Measurements from ENCODE around the gene SLC25A28.

Gene SLC25A28

GRCh38 chr10:99647601-99648151 is 27.4 kb upstream of the SLC25A28 start:
- no peak for TF ChIP-seq CTCF (IDR thresholded peaks at IDR 0.05; ENCODE audit: low read depth, low read length)
- DNase-seq (ENCODE audit: low read depth in 2 of 2): no peak
- H3K4me3 ChIP-seq (replicated peaks in 1 of 2; ENCODE audit: low read depth in 2 of 2, low read length in 2 of 2): no peak overlapping the region

- no peak for TF ChIP-seq CTCF (IDR thresholded peaks at IDR 0.05; ENCODE audit: low read depth, low read length)
- no peak overlapping the region for H3K4me3 ChIP-seq (replicated peaks in 1 of 2; ENCODE audit: low read depth in 2 of 2, low read length in 2 of 2)
- DNase-seq (ENCODE audit: low read depth in 2 of 2): no peak
These were observed 13.6 kb upstream of the SLC25A28 start for GRCh38 chr10:99633832-99634231.

GRCh38 chr10:99631496-99631895 is 11.3 kb upstream of the SLC25A28 start:
- no peak overlapping the region for H3K4me3 ChIP-seq (replicated peaks in 1 of 2; ENCODE audit: low read depth in 2 of 2, low read length in 2 of 2)
- no peak for TF ChIP-seq CTCF (IDR thresholded peaks at IDR 0.05; ENCODE audit: low read depth, low read length)
- DNase-seq (ENCODE audit: low read depth in 2 of 2): peak in 1 of 2 donors; percentile 56

GRCh38 chr10:99630991-99631390 is 10.8 kb upstream of the SLC25A28 start:
- DNase-seq (ENCODE audit: low read depth in 2 of 2): peak; percentile 50 to 58
- TF ChIP-seq CTCF (IDR thresholded peaks at IDR 0.05; ENCODE audit: low read depth, low read length): no peak

GRCh38 chr10:99630433-99630832 is 10.2 kb upstream of the SLC25A28 start:
- H3K4me3 ChIP-seq (replicated peaks in 1 of 2; ENCODE audit: low read depth in 2 of 2, low read length in 2 of 2): no peak overlapping the region
- DNase-seq (ENCODE audit: low read depth in 2 of 2): peak; percentile 69 to 76
- peak; percentile 25 for TF ChIP-seq CTCF (IDR thresholded peaks at IDR 0.05; ENCODE audit: low read depth, low read length)

More at GRCh38 chr10:99630991-99631390, 10.8 kb upstream of the SLC25A28 start:
- no peak overlapping the region for H3K4me3 ChIP-seq (replicated peaks in 1 of 2; ENCODE audit: low read depth in 2 of 2, low read length in 2 of 2)

GRCh38 chr10:99629625-99629978 is 9.4 kb upstream of the SLC25A28 start:
- no peak for DNase-seq (ENCODE audit: low read depth in 2 of 2)
- TF ChIP-seq CTCF (IDR thresholded peaks at IDR 0.05; ENCODE audit: low read depth, low read length): no peak
- no peak overlapping the region for H3K4me3 ChIP-seq (replicated peaks in 1 of 2; ENCODE audit: low read depth in 2 of 2, low read length in 2 of 2)

All from cardiac fibroblast (primary cell).